GM21381 (cell line): Measurements from ENCODE around the gene USP47.

Source experiments
- ATAC-seq: cut with Tn5 transposase; IDR thresholded peaks from one replicate; pipeline ENCODE4 v1.9.1; 2021; ENCODE audit warnings: mild to moderate bottlenecking, moderate library complexity; ENCODE audit not compliant: unreplicated experiment

USP47 gene

DNA sequence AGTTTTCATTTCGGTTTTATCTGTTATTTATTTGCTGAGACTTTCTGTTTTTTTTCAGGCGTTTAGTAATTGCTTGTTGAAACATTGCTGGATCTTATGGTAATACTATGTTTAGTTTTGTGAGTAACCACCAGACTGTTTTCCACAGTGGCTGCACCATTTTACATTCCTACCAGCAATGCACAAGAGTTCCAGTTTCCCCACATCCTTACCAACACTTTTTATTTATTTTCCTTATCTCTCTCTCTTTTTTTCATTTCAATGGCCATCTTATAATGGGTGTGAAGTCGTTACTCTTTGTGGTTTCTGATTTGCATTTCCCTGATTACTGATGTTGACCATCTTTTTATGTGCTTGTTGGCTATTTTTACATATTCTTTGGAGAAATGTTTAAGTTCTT lies 23.7 kb downstream of the USP47 start:
- ATAC-seq = no peak

DNA sequence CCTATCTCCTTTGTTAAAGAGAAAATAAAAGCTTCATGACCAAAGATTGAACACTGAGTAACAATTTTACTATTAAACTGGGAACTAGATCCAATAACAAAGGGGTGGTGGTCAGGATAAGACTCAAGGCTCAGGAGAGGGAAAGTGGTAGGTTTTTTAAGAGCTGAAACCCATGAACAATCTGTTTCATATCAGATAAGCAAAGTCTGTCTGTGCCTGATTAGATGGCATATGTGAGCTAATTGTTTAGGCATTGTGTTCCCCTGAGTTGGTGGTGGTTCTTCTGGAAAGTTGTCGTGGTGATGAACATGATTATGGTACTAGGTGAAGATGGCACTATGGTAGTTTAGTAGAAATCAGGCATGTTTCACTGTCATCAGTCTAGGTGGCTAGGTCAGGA lies 24.4 kb downstream of the USP47 start:
- ATAC-seq = no peak

DNA sequence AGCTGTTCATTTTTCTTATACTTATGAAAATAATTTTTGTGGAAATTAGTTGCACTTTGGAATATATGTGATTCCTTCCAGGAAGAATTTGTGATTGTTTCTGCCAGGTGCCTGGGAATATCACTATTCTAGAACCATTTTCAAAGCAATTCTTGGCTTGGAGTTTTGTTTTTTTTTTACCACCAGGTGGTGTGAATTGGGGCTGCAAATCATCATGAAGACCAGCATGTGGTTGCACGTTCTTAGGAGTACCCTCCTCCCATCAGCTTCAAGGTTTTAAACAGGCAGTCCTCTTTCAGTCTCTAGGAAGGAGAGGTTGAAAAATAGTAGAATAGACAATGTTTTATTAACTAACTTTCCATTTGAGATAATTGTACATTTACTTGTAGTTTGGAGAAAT lies 25.9 kb downstream of the USP47 start:
- no peak for ATAC-seq

DNA sequence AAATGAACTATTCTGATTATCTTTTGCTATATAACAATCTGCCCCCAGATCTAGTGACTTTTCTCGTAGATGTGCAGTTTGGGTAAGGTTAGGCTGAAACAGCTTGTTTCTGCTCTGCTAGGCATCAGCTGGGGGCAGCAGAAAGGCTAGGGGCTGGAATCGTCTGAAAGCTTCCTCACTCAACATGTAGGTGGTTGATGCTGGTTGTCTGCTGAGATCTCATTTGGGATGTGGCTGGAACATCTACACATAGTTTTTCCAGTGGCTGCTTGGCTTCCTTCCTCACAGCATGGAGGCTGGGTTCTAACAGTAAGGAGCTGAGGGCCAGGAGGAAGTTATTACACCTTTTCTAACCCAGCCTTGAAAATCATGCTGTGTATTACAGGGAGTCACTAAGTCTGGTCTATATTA lies 30.2 kb downstream of the USP47 start:
- no peak for ATAC-seq

DNA sequence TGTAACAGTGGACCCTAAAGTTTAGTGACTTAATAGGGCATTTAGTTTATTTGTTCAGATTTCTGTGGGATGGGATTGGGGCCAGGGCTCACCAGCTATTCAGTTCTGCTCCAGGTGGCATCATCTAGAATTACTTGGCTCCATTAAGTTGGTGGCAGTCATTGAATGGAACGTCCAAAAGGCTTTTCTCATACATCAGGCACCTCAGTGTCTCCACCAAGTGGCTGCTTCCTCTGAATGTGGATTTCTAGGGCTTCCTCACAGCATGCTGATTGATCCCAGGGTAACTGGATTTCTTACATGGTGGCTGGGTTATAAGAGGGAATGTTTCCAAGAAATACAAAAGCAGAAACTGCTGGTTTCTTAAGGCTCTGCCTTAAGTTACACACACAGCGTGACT lies 34.7 kb downstream of the USP47 start:
- ATAC-seq = no peak

DNA sequence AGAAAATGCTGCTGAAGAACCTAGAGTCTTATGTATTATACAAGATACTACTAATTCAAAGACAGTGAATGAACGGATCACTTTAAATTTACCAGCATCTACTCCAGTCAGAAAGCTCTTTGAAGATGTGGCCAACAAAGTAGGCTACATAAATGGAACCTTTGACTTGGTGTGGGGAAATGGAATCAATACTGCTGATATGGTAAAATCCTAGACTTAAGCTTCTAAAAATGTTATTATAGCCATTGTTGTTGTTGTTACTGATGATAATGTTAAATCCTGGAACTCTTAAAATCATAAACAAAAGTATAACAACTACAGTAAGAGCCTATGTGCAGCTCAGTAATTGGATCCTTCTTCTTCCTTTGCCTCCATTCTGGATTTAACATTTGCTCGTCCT lies 38.4 kb downstream of the USP47 start:
- ATAC-seq = no peak

DNA sequence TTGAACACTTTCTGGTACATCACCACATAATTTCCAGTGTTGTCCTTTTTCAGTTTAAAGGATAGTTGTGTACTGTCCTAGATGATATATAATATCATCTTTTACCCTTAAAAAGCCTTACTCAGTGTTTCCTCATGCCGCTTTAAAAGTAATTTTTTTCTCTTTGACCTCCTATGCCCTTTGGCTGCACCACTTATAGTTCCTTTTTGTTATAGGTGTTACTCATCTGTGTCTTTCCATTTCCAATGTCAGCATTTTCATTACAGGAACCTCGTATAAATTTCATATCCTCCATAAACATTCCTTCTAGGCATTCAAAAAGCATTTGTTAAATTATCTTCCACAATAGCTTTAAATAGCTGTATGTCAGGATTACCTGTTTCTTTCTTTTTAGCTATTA lies 40.8 kb downstream of the USP47 start:
- ATAC-seq = no peak

DNA sequence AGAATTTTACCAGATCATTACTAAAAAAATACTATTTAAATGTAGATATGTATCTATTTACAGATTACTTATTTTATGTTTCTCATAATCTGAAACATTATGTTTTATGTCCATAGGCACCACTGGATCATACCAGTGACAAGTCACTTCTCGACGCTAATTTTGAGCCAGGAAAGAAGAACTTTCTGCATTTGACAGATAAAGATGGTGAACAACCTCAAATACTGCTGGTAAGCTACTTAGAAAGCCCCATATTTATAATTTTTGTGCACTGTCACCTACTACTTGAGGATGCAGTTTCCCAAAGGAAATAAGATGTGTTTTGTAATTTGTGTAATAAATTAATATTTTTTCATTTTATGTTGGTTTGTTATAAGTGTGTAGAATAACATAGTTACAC lies 42.6 kb downstream of the USP47 start:
- ATAC-seq = no peak

DNA sequence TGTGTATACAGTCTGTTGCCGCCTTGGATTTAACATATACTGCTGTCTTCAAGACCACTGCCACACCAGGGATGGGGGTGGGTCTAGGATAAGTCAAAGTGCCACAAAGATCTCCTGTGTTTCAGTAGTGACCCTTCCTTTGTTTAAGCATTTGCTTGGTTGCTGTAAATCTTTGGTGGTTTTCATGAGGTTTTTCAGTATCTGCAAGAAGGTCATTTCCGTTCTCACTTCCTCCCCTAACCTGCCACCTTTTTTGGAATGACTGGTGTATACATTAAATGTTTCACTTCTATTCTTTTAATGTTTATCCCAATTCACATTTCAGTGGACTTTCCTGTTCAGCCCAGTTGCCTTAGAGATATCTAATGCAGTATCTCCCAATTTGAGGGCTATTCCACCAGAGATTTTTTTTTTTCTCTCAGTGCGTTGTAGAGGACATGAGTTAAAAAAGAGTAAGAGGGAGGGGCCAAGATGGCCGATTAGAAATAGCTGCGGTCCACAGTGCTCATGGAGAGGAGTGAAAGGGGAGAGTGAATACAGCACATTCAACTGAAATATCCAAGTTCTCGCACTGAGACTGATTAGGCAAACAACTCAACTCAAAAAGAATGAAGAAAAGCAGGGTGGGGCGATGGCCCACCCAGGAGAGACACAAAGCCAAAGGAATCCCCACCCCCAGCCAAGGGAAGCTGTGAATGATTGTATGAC lies 43.2 kb downstream of the USP47 start:
- peak; percentile 93 for ATAC-seq

DNA sequence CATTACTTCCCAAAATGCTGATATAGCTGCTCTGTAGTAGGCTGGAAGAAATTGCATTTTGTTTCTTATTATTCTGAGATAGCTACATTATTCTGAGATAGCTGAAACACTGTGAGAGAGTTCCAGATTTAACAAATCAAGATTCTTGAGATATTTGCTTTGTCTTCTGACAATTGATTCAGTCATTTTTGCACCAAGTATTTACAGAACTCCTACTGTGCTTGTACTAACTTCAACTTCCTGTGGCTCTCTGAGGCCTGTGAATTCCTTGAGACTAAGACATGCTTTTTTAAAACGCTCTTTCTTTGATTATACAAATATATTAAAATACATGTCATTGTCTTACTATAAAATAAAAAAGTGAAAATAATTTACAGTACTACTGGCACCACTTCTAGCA lies 52.7 kb downstream of the USP47 start:
- no peak for ATAC-seq

DNA sequence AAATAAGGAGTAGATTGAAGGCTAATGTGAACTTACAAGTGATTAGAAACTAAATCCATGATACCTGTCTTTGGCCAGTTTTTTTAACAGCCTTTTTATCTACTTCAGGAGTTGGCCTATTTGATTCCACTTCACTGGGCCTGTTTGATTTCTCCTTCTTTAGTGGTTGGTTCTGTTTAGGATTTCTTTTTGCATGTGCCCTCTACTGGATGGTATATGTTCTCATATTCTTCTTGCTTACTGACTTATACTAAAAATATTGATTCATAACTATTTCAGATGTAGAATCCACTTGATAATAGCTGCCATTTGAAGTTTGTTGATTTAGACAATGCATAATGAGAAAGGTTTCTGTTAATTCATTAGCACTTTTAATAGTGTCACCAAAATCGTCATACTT lies 53.9 kb downstream of the USP47 start:
- ATAC-seq = no peak

DNA sequence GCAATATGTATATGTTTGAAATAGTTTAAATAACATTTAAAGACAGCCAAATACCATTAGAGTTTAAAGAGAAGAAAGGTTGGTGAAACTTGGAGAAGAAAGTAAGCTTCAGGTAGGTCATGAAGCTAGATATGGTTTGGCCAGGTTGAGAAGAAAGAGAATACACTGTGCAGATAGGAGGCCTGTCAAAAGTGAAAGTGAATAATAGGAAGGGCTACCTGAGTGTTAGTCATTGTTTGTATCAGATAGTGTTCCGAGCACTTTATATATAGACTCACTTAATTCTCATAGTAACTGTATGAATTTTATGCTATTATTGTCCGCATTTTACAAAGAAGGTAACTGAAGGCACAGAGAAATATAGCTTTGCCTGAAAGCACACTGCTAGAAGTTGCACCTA lies 56.9 kb downstream of the USP47 start:
- ATAC-seq = no peak

DNA sequence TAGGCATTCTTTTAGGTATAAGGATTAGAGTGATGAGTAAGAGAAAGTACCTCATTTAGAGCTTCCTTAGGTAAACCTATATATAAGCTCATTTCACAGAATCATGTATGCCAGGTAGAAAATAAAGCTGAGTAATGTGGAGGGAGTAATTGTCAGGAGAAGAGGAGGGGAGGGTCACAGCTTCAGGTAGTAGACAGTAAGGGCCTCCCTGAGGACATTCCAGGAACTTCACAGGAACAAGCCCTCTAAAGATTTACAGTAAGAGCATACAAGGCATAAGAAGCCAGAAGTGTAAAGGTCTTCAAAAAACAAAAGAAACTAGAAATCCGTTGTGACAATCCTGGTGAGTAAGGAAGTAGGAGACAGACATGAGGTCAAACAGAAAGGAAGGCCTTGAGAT lies 57.6 kb downstream of the USP47 start:
- ATAC-seq = no peak

DNA sequence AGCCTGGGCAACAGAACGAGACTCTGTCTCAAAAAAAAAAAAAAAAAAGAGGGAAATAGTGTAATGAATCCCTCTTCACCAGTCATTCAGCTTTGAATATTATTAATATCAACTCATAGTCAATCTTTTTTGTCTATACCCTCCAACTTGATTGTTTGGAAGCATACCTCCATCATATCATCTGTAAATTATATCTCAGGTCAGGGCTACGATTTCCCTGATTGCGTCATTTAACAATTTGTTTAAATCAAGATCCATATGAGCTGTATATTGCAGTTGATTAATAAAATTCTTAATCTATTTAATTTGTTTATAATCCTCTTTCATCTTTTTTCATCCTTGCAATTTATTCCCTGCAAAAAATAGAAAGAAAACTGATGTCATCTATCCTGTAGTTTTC lies 60.2 kb downstream of the USP47 start:
- ATAC-seq = no peak

DNA sequence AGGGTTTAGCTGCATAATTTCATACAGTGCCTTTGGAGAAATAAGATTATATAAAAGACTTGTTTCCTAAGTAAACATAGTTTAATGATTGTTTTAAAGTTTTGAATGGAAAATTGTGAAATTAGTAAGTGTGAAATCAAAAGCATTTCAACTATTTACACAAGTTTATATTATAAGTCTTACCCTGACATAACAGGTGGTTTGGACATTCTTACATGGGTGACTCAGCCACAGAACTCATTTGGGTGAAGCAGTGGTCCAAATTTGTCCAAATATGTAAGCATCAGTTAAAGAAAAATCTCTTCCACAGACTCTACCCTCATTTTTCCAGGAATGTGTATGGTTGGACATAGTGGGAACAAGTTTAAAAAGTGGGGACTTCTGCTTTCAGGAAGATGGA lies 68.0 kb downstream of the USP47 start:
- ATAC-seq = no peak

DNA sequence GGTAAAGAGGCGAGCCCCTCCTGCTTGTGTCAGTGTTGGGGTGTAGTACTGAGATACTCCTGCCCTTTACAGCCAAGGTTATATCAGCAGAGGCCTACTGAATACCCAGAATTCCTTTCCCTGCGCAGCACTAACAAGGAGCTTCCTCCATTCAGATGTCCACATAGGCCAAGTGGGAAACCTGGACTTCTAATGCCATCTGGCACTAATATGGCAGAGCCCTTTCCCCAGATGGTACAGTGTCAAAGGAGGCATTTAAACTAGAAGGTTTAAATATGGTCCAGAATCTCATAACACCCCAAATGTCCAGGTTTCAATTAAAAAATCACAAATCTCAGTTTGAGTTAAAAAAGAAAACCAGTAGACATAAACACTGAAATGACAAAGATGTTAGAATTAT lies 68.8 kb downstream of the USP47 start:
- no peak for ATAC-seq

DNA sequence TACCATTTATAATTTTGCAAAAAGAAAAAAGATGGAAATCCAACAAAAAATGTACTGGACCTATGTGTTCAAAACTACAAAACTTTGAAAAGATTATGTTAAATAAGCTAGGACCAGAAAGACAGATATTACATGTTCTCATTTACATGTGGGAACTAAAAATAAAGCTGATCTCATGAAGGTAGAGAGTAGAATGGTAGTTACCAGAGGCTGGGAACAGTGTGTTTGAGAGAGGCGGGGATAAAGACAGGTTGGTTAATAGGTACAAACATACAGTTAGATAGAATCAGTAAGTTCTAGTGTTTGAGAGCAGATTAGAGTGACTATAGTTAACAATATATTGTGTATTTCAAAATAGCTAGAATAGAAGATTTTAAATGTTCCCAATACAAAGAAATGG lies 71.6 kb downstream of the USP47 start:
- ATAC-seq = no peak

DNA sequence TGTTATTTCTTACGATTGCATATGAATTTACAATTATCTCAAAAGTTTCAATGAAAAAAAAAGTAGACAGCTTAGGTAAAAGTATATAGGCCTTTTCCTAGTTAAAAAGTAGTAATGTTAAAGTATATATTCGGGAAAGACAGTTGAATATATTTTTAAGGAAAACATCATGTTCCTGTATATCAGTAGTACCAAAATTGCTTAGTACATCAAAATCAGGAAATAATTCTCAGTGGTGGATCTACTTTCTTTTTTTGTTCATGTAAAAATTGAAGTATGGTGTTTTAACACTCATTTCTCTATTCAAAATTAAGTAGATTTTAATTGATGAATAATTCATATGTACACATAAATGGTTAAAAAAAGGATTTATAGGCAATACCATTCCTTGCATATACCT lies 73.9 kb downstream of the USP47 start:
- no peak for ATAC-seq

DNA sequence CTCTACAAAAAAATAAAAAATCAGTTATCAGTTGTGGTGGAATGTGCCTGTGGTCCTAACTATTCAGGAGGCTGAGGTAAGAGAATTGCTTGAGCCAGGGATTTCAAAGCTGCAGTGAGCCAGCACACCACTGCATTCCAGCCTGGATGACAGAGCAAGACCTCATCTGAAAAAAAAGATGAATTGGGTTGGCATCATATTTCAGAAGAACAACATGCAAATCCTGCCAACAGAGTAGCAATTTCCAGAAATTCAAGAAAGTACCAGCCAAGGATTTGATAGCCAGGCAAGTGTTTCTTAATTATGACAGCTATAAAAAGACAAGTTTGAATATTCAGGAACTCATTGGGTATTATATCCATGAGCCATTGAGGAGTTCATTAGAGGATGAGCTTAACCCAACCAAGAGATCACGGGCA lies 75.2 kb downstream of the USP47 start:
- ATAC-seq = no peak

DNA sequence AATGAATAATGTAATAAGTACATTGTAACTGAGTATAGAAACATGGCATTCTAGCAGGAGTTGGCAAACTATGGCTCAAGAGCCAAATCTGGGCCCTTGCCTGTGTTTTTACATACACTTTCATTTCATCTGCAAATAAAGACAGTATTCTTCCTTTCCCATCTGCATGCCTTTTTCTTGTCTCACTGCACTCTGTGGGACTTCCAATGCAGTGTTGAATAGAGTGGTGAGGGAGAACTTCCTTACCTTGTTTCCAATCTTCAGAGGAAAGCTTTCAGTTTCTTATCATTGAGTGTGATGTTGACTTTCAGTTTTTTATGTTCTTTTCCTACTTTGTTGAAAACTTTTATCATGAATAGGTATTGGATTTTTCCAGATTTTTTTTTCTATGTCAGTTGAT lies 82.1 kb downstream of the USP47 start:
- no peak for ATAC-seq

DNA sequence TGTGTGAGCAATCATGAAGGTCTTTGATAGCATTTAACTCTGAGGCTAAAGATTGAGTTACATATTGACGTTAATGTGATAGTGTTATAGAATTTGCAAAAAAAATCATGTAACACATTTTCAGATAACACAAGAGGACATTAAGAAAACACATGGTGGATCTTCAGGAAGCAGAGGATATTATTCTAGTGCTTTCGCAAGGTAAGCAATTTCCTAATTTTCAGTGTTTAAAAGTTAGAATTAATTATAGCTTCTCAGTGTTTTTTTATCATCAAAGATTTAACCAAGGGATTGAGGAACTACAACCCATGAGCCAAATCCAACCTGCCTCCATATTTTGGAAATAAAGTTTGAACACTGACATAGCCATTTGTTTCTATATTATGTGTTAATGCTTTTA lies 88.1 kb downstream of the USP47 start:
- no peak for ATAC-seq

DNA sequence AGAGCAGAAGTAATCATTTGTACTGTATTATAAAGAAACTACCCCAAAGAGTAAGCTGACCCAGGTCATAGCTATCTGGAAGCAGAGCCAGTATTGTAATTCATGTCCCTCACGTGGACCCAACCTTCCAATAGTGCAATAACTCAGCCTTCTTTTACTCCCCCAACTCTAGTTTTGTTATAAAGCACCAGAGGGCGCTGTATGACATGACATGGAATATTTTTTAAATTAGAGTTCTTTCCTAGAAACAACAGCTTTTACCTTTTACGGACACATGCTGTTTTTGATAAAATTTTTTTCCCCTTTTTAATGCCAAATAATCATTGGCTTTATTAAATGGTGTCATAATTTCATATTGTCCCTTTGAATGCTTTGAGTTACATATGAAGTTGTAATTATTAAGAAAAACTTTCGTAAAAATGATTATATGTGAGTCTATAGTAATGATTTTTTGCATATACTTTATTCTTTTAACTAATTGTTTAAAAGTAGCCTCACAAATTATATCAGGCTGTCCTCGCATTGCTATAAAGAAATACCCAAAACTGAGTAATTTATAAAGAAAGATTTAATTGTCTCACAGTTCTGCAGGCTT lies 89.8 kb downstream of the USP47 start:
- ATAC-seq = no peak

DNA sequence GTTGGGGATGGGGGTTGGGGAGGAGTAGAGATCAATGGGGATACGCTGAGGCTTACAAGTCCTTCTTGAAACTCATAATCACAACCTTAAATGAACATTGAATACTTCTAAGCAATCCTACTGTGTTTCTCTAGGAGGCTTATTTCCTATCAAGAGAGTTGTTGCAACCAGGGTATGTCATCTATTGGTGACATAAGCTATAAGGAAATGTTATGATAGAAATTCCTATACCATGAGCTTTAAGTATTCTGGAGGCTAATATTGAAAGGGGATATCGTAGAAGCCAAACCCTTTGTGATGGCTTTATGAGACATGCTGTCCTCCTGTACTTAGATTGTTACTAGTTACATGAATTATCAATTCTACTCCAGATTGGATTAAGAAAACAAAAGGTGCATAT lies 93.8 kb downstream of the USP47 start:
- ATAC-seq = no peak
